ENCODE measurements around the gene SLC4A1.

- TF ChIP-seq CTCF (conservative IDR thresholded peaks at IDR 0.05; ENCODE audit: low read depth in 2 of 2) (no peak), CREB1 (CRISPR knock-in tag; IDR thresholded peaks at IDR 0.05; ENCODE audit: low read depth) (no peak), EZH2phosphoT487 (IDR thresholded peaks at IDR 0.05; ENCODE audit: unreplicated experiment) (no peak), POLR2AphosphoS5 (IDR thresholded peaks at IDR 0.05; ENCODE audit: low read depth) (no peak), REST (IDR thresholded peaks at IDR 0.05; ENCODE audit: unreplicated experiment) (no peak), EZH2 (IDR thresholded peaks at IDR 0.05; ENCODE audit: low read depth, unreplicated experiment) (no peak)
Observed at GRCh38 chr17:44241106-44241624, 26.8 kb downstream of the SLC4A1 start.

Data from GM23338 (cell line).